Measurements from ENCODE around the gene AGAP1. TPM values are rescaled to one million over a fixed set of nuclear protein-coding genes. Genes with fewer than 3 reads are reported as not detected.
"Not testable (repeated sequence)": the region's sequence is repeated elsewhere in the genome, so short reads cannot be mapped to it uniquely, and the experiment has no call there.

Gene AGAP1
- total RNA-seq, 1 donor from 2014 or later, result 21.1 TPM

GRCh38 chr2:235944591-235944990 is 450.7 kb downstream of the AGAP1 start:
- Histone ChIP-seq H3K27ac (no peak overlapping the region), H3K27me3 (no peaks in the 10 kb centered on the region), H3K4me1 (no peaks in the 10 kb centered on the region), H3K9me3 (no peaks in the 10 kb centered on the region), H3K36me3 (no peaks in the 10 kb centered on the region), H3K4me3 (no peak overlapping the region)
- no peak for DNase-seq (ENCODE audit: extremely low spot score in 2 of 2)
- intact Hi-C loops (cut with DNase I), result no loop called here
- no peak for TF ChIP-seq CTCF (IDR thresholded peaks at IDR 0.05)

DNA sequence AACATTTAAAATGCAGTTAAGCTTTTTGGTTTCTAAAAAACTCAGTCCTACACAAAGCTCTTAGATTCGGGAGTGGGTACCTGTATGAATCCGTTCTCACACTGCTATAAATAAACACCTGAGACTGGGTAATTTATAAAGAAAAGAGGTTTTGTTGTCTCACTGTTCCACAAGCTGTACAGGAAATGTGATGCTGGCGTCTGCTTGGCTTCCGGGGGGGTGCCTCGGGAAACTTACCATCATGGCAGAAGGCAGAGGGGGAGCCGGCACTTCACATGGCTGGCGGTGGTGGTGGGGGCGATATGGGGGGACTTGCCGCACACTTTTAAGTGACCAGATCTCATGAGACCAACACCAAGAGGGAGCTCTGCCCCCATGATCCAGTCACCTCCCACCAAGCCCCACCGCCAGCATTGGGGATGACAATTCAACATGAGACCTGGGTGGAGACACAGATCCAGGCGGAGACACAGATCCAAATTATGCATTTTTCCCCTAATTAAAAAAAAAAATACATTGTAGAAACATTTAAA is 451.8 kb downstream of the AGAP1 start:
- Histone ChIP-seq H3K27ac (no peak overlapping the region), H3K4me1 (no peaks in the 10 kb centered on the region), H3K36me3 (no peaks in the 10 kb centered on the region), H3K4me3 (no peak overlapping the region), H3K27me3 (no peaks in the 10 kb centered on the region), H3K9me3 (no peaks in the 10 kb centered on the region)
- TF ChIP-seq POLR2AphosphoS5 (IDR thresholded peaks at IDR 0.05; ENCODE audit: insufficient read depth in 1 of 2, low read depth in 1 of 2), result no peak
- TF ChIP-seq POLR2A (IDR thresholded peaks at IDR 0.05), result no peak
- no peak for TF ChIP-seq CTCF (IDR thresholded peaks at IDR 0.05)
- intact Hi-C loops (cut with DNase I), result no loop called here
- DNase-seq (ENCODE audit: extremely low spot score in 2 of 2), result no peak

DNA sequence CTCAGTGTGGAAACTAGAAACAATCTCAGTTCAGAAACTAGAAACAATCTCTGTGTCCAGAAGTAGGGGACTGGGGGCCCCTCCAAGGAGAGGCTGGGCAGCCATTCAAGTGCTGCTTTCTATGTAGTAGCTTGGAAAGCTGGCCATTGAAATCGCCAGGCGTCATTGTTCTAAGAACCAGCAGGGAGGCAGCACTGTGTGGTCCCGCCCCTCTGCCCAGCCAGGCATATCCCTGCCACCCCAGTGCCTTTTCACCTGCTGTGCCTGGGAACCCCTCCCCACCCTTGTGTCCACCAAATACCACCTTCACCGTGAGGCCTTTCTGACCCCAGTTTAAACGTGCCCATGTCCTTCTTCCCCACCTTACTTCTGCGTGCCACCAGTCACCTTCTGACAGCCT is 452.7 kb downstream of the AGAP1 start:
- intact Hi-C loops (cut with DNase I), result no loop called here
- no peaks in the 10 kb centered on the region for H3K36me3 ChIP-seq
- H3K27ac ChIP-seq, result no peak overlapping the region
- no peak for DNase-seq (ENCODE audit: extremely low spot score in 2 of 2)
- H3K4me3 ChIP-seq, result no peak overlapping the region
- no peaks in the 10 kb centered on the region for H3K4me1 ChIP-seq
- no peaks in the 10 kb centered on the region for H3K27me3 ChIP-seq
- no peaks in the 10 kb centered on the region for H3K9me3 ChIP-seq
- TF ChIP-seq POLR2AphosphoS5 (IDR thresholded peaks at IDR 0.05; ENCODE audit: insufficient read depth in 1 of 2, low read depth in 1 of 2) (no peak), CTCF (IDR thresholded peaks at IDR 0.05) (no peak), POLR2A (IDR thresholded peaks at IDR 0.05) (no peak)

DNA sequence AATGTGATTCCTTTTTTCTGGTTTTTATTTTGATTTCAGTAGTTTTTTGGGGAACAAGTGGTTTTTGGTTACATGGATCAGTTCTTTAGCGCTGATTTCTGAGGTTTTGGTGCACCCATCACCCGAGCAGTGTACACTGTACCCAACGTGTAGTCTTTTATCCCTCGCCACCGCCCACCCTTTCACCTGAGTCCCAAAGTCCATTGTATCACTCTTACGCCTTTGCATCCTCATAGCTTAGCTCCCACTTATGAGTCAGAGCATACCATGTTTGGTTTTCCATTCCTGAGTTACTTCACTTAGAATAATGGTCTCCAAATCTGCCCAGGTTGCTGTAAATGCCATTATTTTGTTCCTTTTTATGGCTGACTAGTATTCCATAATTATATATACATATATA is 453.2 kb downstream of the AGAP1 start:
- intact Hi-C loops (cut with DNase I); H3K27me3 ChIP-seq; H3K36me3 ChIP-seq; H3K4me1 ChIP-seq; H3K4me3 ChIP-seq; H3K9me3 ChIP-seq; H3K27ac ChIP-seq; DNase-seq (ENCODE audit: extremely low spot score in 2 of 2): not testable (repeated sequence)

- TF ChIP-seq POLR2A (IDR thresholded peaks at IDR 0.05), result no peak
- no peak for TF ChIP-seq CTCF (IDR thresholded peaks at IDR 0.05)
- no peak for TF ChIP-seq POLR2AphosphoS5 (IDR thresholded peaks at IDR 0.05; ENCODE audit: insufficient read depth in 1 of 2, low read depth in 1 of 2)
- H3K4me3 ChIP-seq, result no peak overlapping the region
- intact Hi-C loops (cut with DNase I), result no loop called here
- no peaks in the 10 kb centered on the region for H3K9me3 ChIP-seq
- no peak for DNase-seq (ENCODE audit: extremely low spot score in 2 of 2)
- no peaks in the 10 kb centered on the region for H3K27me3 ChIP-seq
- H3K36me3 ChIP-seq, result no peaks in the 10 kb centered on the region
- H3K4me1 ChIP-seq, result no peaks in the 10 kb centered on the region
- H3K27ac ChIP-seq, result no peak overlapping the region
Measured at GRCh38 chr2:235949567-235950472, 456.0 kb downstream of the AGAP1 start.

All from vagina (tissue), 2 donors.